Measurements from ENCODE around the gene TAS2R30.

GRCh38 chr12:11106288-11106687, 28.2 kb downstream of the TAS2R30 start:
- TF ChIP-seq EP300 (IDR thresholded peaks at IDR 0.05; ENCODE audit: low read depth) = no peak
- no peak for TF ChIP-seq CTCF (IDR thresholded peaks at IDR 0.05)
- no peak for TF ChIP-seq POLR2A (IDR thresholded peaks at IDR 0.05)

Measured in transverse colon (tissue), 3 donors.